Stomach (tissue), 9 donors: ENCODE results near the gene KNOP1. TPM values are rescaled to one million over a fixed set of nuclear protein-coding genes. Genes with fewer than 3 reads are reported as not detected.
A peak's percentile ranks its signal among the peaks of the same experiment; 100 is the strongest.

Source experiments
- DNase-seq, 2 donors: peaks; one replicate each; pipeline versions ENCODE4 v3.0.0 to v3.0.0-alpha.2; 2013 to 2019
- H3K27ac ChIP-seq, 5 donors: fragments of 200-600 bp in 4 of 5; sonication (generic) in 4 of 5; one replicate each; pipeline ENCODE4 v1.5.1; 2013 to 2019; ENCODE audit warnings: mild to moderate bottlenecking in 1 of 5, moderate library complexity in 1 of 5
- H3K27me3 ChIP-seq, 3 donors: fragments of 200-600 bp; sonication (generic); one replicate each; pipeline ENCODE4 v1.5.1; 2017 to 2019; ENCODE audit warnings: mixed run types in 1 of 3
- H3K36me3 ChIP-seq, 4 donors: fragments of 200-600 bp; sonication (generic); 1 replicate in 3 of 4; 2 replicates in 1 of 4; pipeline ENCODE4 v1.5.1; 2016 to 2019
- H3K4me1 ChIP-seq, 4 donors: fragments of 200-600 bp; sonication (generic); one replicate each; pipeline ENCODE4 v1.5.1; 2016 to 2019
- H3K4me3 ChIP-seq, 4 donors: fragments of 200-600 bp; sonication (generic) in 3 of 4; one replicate each; pipeline ENCODE4 v1.5.1; 2016 to 2019; ENCODE audit warnings: mild to moderate bottlenecking in 1 of 4
- H3K9me3 ChIP-seq, 4 donors: fragments of 200-600 bp; sonication (generic); one replicate each; pipeline ENCODE4 v1.5.1; 2016 to 2019
- EP300 ChIP-seq: sonication (generic); formaldehyde crosslinking; IDR thresholded peaks from one replicate; pipeline ENCODE4 v1.6.1; 2017; ENCODE audit warnings: antibody characterized with exemption
- POLR2A ChIP-seq, 4 donors: fragments of 450-650 bp; IDR thresholded peaks; one replicate each; pipeline ENCODE4 v1.6.1; 2016; ENCODE audit warnings: antibody characterized with exemption in 4 of 4, control low read depth in 2 of 4, mild to moderate bottlenecking in 1 of 4, moderate library complexity in 1 of 4
- POLR2AphosphoS5 ChIP-seq, 3 donors: sonication (generic); formaldehyde crosslinking; IDR thresholded peaks; one replicate each; pipeline ENCODE4 v1.6.1; 2016; ENCODE audit warnings: antibody characterized with exemption in 3 of 3
- WGBS, 5 donors: extraction: QIAGEN DNeasy Blood & Tissue Kit in 3 of 5; methylation state at CpG; one replicate each; pipeline versions ENCODE4 v1.1.5 to v1.1.7; 2013 to 2018; 5-methylcytosine and 5-hydroxymethylcytosine counted together
- intact Hi-C: fragments of 100-400 bp; cut with DNase I; formaldehyde crosslinking; loops from one replicate; pipeline ENCODE4 v1.15.1; 2023; ENCODE audit warnings: low total_unique reads
- polyA plus RNA-seq, 3 donors: library from polyadenylated mRNA; stranded (reverse); fragments of 200-250 nt; gene quantifications; one replicate each; pipeline ENCODE4 v1.2.3, GENCODE V29; 2013
- total RNA-seq, 5 donors: library from RNA; depleted of rRNA; stranded (reverse); fragments of >200 nt; gene quantifications; one replicate each; pipeline versions ENCODE4 v1.1.0 to v1.2.3, GENCODE V29; 2014 to 2016
- TF ChIP-seq, protein P1 (sequence below), 7 experiments: fragments of 450-650 bp in 4 of 7; fragments of 200-600 bp in 3 of 7; sonication (generic) in 3 of 7; IDR thresholded peaks; one replicate each; pipeline ENCODE4 v1.5.1; 2016 to 2019; ENCODE audit warnings: antibody characterized with exemption in 7 of 7, control low read depth in 2 of 7, mild to moderate bottlenecking in 1 of 7
- donor health status: healthy with polysubstance abuse.
- donor health status: Bipolar disorder and iron deficiency.
- donor health status: healthy.

The KNOP1 gene
- total and polyA plus RNA-seq, 8 donors, result 7.2 to 26.3 (median 13.3) TPM

DNA sequence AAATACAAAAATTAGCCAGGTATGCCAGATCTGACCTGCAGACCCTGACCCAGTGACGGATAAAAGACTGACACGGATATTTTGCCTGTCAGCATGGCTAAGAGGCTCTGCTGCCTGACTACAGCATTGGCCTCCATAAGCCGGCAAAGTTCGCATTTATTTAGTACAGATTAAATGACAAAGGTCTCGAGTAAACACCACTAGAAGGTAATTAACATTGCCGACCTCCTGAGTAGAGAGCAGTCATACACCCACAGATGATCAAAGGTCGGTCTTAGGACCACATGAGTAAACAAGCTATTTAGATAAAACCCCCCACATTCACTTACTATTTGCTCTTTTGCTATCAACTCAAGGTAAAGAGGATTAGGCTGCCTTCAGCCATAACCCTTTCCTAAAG is 55.7 kb downstream of the KNOP1 start:
- DNase-seq, result no peak
- H3K9me3 ChIP-seq, result no peaks in the 10 kb centered on the region
- peaks cover 0 to 54% (median 37%) of the 10 kb centered on the region in 4 donors for H3K36me3 ChIP-seq
- H3K27me3 ChIP-seq, result no peaks in the 10 kb centered on the region
- intact Hi-C loops, result no loop called here
- H3K4me3 ChIP-seq, result no peak overlapping the region
- peaks cover 0 to 11% (median 4%) of the 10 kb centered on the region in 4 donors for H3K4me1 ChIP-seq
- TF ChIP-seq POLR2AphosphoS5 (IDR thresholded peaks at IDR 0.05) (no peak), POLR2A (IDR thresholded peaks at IDR 0.05) (no peak), EP300 (no peak)
- TF ChIP-seq, protein P1, sequence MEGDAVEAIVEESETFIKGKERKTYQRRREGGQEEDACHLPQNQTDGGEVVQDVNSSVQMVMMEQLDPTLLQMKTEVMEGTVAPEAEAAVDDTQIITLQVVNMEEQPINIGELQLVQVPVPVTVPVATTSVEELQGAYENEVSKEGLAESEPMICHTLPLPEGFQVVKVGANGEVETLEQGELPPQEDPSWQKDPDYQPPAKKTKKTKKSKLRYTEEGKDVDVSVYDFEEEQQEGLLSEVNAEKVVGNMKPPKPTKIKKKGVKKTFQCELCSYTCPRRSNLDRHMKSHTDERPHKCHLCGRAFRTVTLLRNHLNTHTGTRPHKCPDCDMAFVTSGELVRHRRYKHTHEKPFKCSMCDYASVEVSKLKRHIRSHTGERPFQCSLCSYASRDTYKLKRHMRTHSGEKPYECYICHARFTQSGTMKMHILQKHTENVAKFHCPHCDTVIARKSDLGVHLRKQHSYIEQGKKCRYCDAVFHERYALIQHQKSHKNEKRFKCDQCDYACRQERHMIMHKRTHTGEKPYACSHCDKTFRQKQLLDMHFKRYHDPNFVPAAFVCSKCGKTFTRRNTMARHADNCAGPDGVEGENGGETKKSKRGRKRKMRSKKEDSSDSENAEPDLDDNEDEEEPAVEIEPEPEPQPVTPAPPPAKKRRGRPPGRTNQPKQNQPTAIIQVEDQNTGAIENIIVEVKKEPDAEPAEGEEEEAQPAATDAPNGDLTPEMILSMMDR (IDR thresholded peaks at IDR 0.05), result no peak
- no peak overlapping the region for H3K27ac ChIP-seq
- WGBS, 5 donors, result 86 to 91% (median 89%) methylated on average over 7 of the region's 7 CpGs

DNA sequence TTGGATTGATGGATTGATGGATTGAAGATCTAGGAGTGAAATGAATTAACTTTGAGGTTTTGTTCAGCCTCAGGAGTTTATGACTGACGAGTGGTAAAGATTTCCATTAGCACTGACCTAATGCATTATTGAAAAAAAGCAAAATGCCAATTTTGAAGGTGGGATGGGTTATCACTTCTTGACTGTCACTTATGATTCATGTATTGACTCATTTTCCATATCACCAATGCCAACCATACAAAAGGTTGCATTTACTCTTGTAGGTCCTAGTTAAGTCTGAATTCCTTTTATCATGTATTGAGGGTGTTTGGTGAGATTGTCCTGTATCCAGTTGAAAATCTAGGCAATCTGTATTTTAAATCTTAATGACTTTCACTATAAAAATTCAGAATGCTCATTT is 57.6 kb downstream of the KNOP1 start:
- Histone ChIP-seq H3K4me1 (no peaks in the 10 kb centered on the region), H3K9me3 (no peaks in the 10 kb centered on the region), H3K27me3 (no peaks in the 10 kb centered on the region), H3K4me3 (no peak overlapping the region), H3K36me3 (peaks cover 0 to 65% (median 54%) of the 10 kb centered on the region in 4 donors), H3K27ac (no peak overlapping the region)
- no peak for DNase-seq
- no peak for TF ChIP-seq POLR2AphosphoS5 (IDR thresholded peaks at IDR 0.05)
- TF ChIP-seq, protein P1 (IDR thresholded peaks at IDR 0.05), result no peak
- no peak for TF ChIP-seq EP300
- TF ChIP-seq POLR2A (IDR thresholded peaks at IDR 0.05), result no peak
- 81 to 100% (median 85%) methylated on average over 1 of the region's 1 CpG for WGBS, 5 donors
- intact Hi-C loops, result no loop called here

DNA sequence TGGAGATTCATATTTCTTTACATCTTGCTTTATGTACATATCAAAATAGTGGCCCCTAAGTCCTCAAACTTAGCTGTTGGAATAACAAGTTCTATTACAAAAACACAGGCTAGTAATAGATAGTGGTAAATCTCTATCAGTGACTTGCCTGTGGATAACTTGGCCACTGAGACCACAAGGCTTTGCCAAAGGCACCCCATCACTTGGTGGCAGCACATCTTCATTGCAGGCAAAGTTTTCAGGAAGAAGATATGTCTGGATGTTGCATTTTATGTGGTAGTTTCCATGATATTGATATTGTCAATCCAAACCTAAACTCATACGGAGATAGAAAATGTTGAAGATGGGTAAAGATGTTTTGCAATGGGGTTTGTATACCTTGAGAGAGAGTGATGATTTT is 58.5 kb downstream of the KNOP1 start:
- peaks cover 0 to 72% (median 62%) of the 10 kb centered on the region in 4 donors for H3K36me3 ChIP-seq
- DNase-seq, result no peak
- WGBS, 5 donors, result 91 to 100% (median 95%) methylated on average over 1 of the region's 1 CpG

DNA sequence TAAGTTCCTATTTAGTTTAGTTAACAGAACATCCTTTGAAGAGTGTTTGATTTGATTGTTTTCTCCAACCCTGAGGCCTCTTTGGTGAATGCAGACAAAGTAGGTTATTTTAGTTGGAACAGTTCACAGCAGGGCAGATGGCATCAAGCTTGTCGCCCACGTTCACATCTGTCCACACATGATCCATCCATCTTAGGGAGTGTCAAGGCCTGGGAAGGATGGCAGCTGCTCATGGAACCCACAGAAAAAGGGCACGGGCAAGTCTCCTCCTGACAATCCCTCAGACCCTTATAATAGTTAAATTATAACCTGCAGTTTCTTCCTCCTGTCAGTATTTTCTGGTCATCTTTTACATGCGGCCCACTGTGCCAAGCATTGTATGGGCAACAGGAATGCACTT is 60.2 kb downstream of the KNOP1 start:
- peaks cover 10 to 82% (median 76%) of the 10 kb centered on the region in 4 donors for H3K36me3 ChIP-seq
- TF ChIP-seq, protein P1 (IDR thresholded peaks at IDR 0.05), result no peak
- TF ChIP-seq POLR2A (IDR thresholded peaks at IDR 0.05), result no peak
- TF ChIP-seq POLR2AphosphoS5 (IDR thresholded peaks at IDR 0.05), result no peak
- TF ChIP-seq EP300, result no peak
- H3K4me3 ChIP-seq, result no peak overlapping the region
- no peaks in the 10 kb centered on the region for H3K4me1 ChIP-seq
- WGBS, 5 donors, result 84 to 95% (median 92%) methylated on average over 4 of the region's 4 CpGs
- H3K27me3 ChIP-seq, result no peaks in the 10 kb centered on the region
- DNase-seq, result no peak
- no peak overlapping the region for H3K27ac ChIP-seq
- intact Hi-C loops, result no loop called here
- H3K9me3 ChIP-seq, result no peaks in the 10 kb centered on the region

More for the DNA sequence above, 58.5 kb downstream of the KNOP1 start:
- intact Hi-C loops, result no loop called here
- Histone ChIP-seq H3K9me3 (no peaks in the 10 kb centered on the region), H3K27ac (no peak overlapping the region), H3K4me3 (no peak overlapping the region), H3K27me3 (no peaks in the 10 kb centered on the region), H3K4me1 (no peaks in the 10 kb centered on the region)
- TF ChIP-seq, protein P1 (IDR thresholded peaks at IDR 0.05), result peak in 1 of 7 experiments; percentile 8
- no peak for TF ChIP-seq POLR2A (IDR thresholded peaks at IDR 0.05)
